ENCODE data around the gene TMEM30B.

The TMEM30B gene

DNA sequence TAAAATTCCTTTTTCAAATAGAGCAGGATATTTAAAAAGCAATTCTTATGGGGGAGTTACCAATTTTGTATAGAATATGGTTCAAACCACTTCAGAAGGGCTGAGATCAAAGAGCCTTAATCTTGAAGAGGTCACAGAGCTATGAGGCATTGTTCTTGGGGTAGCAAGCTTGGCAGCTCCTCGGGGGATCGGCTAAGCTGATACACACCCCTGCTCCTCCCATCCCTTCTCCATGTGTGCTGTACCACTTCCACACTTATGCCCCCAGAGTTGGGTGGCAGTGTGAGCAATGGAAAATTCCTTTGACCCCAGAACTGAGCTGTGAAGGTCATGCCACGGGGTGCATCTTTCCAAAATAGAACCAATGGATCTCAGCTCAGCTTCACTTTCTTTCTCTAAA is 15.0 kb upstream of the TMEM30B start:
- no peaks in the 10 kb centered on the region for H3K27me3 ChIP-seq (ENCODE audit: insufficient read depth, low read length)
- H3K79me2 ChIP-seq (ENCODE audit: control insufficient read depth, insufficient read depth, low read length, poor library complexity) = peaks cover 2% of the 10 kb centered on the region
- DNase-seq = no peak
- H3K27ac ChIP-seq (ENCODE audit: low read depth, low read length) = no peak overlapping the region
- no peak overlapping the region for H2BK120ac ChIP-seq (ENCODE audit: insufficient read depth, low read length, poor library complexity)
- no peak overlapping the region for H4K12ac ChIP-seq (ENCODE audit: low read depth, low read length)
- H3K4me2 ChIP-seq (ENCODE audit: low read length) = no peak overlapping the region
- H3K4me3 ChIP-seq (ENCODE audit: low read depth, low read length) = no peak overlapping the region
- peaks cover 14% of the 10 kb centered on the region for H3K79me1 ChIP-seq (ENCODE audit: low read length)
- peak overlapping the region; percentile 4 for H3K9ac ChIP-seq (ENCODE audit: low read length)
- H2AK5ac ChIP-seq (ENCODE audit: low read length) = no peak overlapping the region
- no peaks in the 10 kb centered on the region for H3K36me3 ChIP-seq (ENCODE audit: control insufficient read depth in 1 of 2, insufficient read depth in 2 of 2, low read length in 2 of 2)
- H3K18ac ChIP-seq (ENCODE audit: low read length) = no peak overlapping the region
- H2BK5ac ChIP-seq (ENCODE audit: low read depth, low read length, poor library complexity) = no peak overlapping the region
- H3K9me3 ChIP-seq (ENCODE audit: insufficient read depth, low read depth, low read length) = no peaks in the 10 kb centered on the region
- no peak overlapping the region for H2AFZ ChIP-seq (ENCODE audit: insufficient read depth, low read length, poor library complexity)
- no peak overlapping the region for H4K8ac ChIP-seq (ENCODE audit: low read depth, low read length)
- no peak overlapping the region for H4K91ac ChIP-seq (ENCODE audit: low read depth, low read length)
- H3K23ac ChIP-seq (ENCODE audit: low read length) = no peak overlapping the region
- peaks cover 7 to 8% of the 10 kb centered on the region in 2 experiments for H3K4me1 ChIP-seq (ENCODE audit: control insufficient read depth in 1 of 2, insufficient read depth in 2 of 2, low read length in 2 of 2)
- peak overlapping the region; percentile 7 for H2BK12ac ChIP-seq (ENCODE audit: low read length)
- H3K4ac ChIP-seq (ENCODE audit: low read depth, low read length) = no peak overlapping the region
- WGBS (ENCODE audit: extremely low coverage, insufficient coverage, insufficient read length) = no CpG with 5 or more reads among the region's 3 CpGs
- no peak overlapping the region for H3K14ac ChIP-seq (ENCODE audit: low read length)

GRCh38 chr14:61290701-61291100 is 9.6 kb upstream of the TMEM30B start:
- Histone ChIP-seq H3K79me2 (ENCODE audit: control insufficient read depth, insufficient read depth, low read length, poor library complexity) (no peaks in the 10 kb centered on the region), H3K4ac (ENCODE audit: low read depth, low read length) (no peak overlapping the region), H2AK5ac (ENCODE audit: low read length) (no peak overlapping the region), H2BK5ac (ENCODE audit: low read depth, low read length, poor library complexity) (no peak overlapping the region), H2AFZ (ENCODE audit: insufficient read depth, low read length, poor library complexity) (no peak overlapping the region), H3K9ac (ENCODE audit: low read length) (no peak overlapping the region), H3K4me2 (ENCODE audit: low read length) (no peak overlapping the region), H3K36me3 (ENCODE audit: control insufficient read depth in 1 of 2, insufficient read depth in 2 of 2, low read length in 2 of 2) (no peaks in the 10 kb centered on the region), H3K18ac (ENCODE audit: low read length) (no peak overlapping the region), H3K14ac (ENCODE audit: low read length) (no peak overlapping the region), H4K12ac (ENCODE audit: low read depth, low read length) (no peak overlapping the region), H3K4me1 (ENCODE audit: control insufficient read depth in 1 of 2, insufficient read depth in 2 of 2, low read length in 2 of 2) (no peaks in the 10 kb centered on the region), H4K8ac (ENCODE audit: low read depth, low read length) (no peak overlapping the region), H3K9me3 (ENCODE audit: insufficient read depth, low read depth, low read length) (no peaks in the 10 kb centered on the region), H3K79me1 (ENCODE audit: low read length) (peaks cover 2% of the 10 kb centered on the region), H3K4me3 (ENCODE audit: low read depth, low read length) (no peak overlapping the region), H3K27me3 (ENCODE audit: insufficient read depth, low read length) (no peaks in the 10 kb centered on the region), H3K23ac (ENCODE audit: low read length) (no peak overlapping the region), H3K27ac (ENCODE audit: low read depth, low read length) (no peak overlapping the region), H4K91ac (ENCODE audit: low read depth, low read length) (no peak overlapping the region), H2BK12ac (ENCODE audit: low read length) (no peak overlapping the region), H2BK120ac (ENCODE audit: insufficient read depth, low read length, poor library complexity) (no peak overlapping the region)
- WGBS (ENCODE audit: extremely low coverage, insufficient coverage, insufficient read length) = no CpG with 5 or more reads among the region's 1 CpG
- no peak for DNase-seq

- peak overlapping the region; percentile 37 for H2AK5ac ChIP-seq (ENCODE audit: low read length)
- H3K27ac ChIP-seq (ENCODE audit: low read depth, low read length) = no peak overlapping the region
- no peaks in the 10 kb centered on the region for H3K9me3 ChIP-seq (ENCODE audit: insufficient read depth, low read depth, low read length)
- H3K4me3 ChIP-seq (ENCODE audit: low read depth, low read length) = no peak overlapping the region
- no peak overlapping the region for H4K91ac ChIP-seq (ENCODE audit: low read depth, low read length)
- H2AFZ ChIP-seq (ENCODE audit: insufficient read depth, low read length, poor library complexity) = no peak overlapping the region
- WGBS (ENCODE audit: extremely low coverage, insufficient coverage, insufficient read length) = no CpG with 5 or more reads among the region's 3 CpGs
- H3K4me1 ChIP-seq (ENCODE audit: control insufficient read depth in 1 of 2, insufficient read depth in 2 of 2, low read length in 2 of 2) = no peaks in the 10 kb centered on the region
- no peak overlapping the region for H4K8ac ChIP-seq (ENCODE audit: low read depth, low read length)
- peak overlapping the region; percentile 83 for H2BK12ac ChIP-seq (ENCODE audit: low read length)
- DNase-seq = no peak
- H3K4me2 ChIP-seq (ENCODE audit: low read length) = no peak overlapping the region
- H3K27me3 ChIP-seq (ENCODE audit: insufficient read depth, low read length) = no peaks in the 10 kb centered on the region
- H3K9ac ChIP-seq (ENCODE audit: low read length) = no peak overlapping the region
- H2BK5ac ChIP-seq (ENCODE audit: low read depth, low read length, poor library complexity) = no peak overlapping the region
- H3K18ac ChIP-seq (ENCODE audit: low read length) = no peak overlapping the region
- H3K23ac ChIP-seq (ENCODE audit: low read length) = no peak overlapping the region
- H4K12ac ChIP-seq (ENCODE audit: low read depth, low read length) = no peak overlapping the region
- H3K36me3 ChIP-seq (ENCODE audit: control insufficient read depth in 1 of 2, insufficient read depth in 2 of 2, low read length in 2 of 2) = no peaks in the 10 kb centered on the region
- H3K14ac ChIP-seq (ENCODE audit: low read length) = no peak overlapping the region
- no peak overlapping the region for H3K4ac ChIP-seq (ENCODE audit: low read depth, low read length)
- no peaks in the 10 kb centered on the region for H3K79me2 ChIP-seq (ENCODE audit: control insufficient read depth, insufficient read depth, low read length, poor library complexity)
- no peak overlapping the region for H2BK120ac ChIP-seq (ENCODE audit: insufficient read depth, low read length, poor library complexity)
- no peaks in the 10 kb centered on the region for H3K79me1 ChIP-seq (ENCODE audit: low read length)
Observed at GRCh38 chr14:61288720-61289119, 7.6 kb upstream of the TMEM30B start.

GRCh38 chr14:61288228-61288627 is 7.1 kb upstream of the TMEM30B start:
- Histone ChIP-seq H2AK5ac (ENCODE audit: low read length) (no peak overlapping the region), H4K8ac (ENCODE audit: low read depth, low read length) (no peak overlapping the region), H3K23ac (ENCODE audit: low read length) (no peak overlapping the region), H2BK5ac (ENCODE audit: low read depth, low read length, poor library complexity) (no peak overlapping the region), H3K4me3 (ENCODE audit: low read depth, low read length) (no peak overlapping the region), H3K14ac (ENCODE audit: low read length) (no peak overlapping the region), H2BK12ac (ENCODE audit: low read length) (no peak overlapping the region), H3K27ac (ENCODE audit: low read depth, low read length) (no peak overlapping the region), H3K9ac (ENCODE audit: low read length) (no peak overlapping the region), H2BK120ac (ENCODE audit: insufficient read depth, low read length, poor library complexity) (no peak overlapping the region), H3K4ac (ENCODE audit: low read depth, low read length) (no peak overlapping the region), H4K12ac (ENCODE audit: low read depth, low read length) (no peak overlapping the region), H2AFZ (ENCODE audit: insufficient read depth, low read length, poor library complexity) (no peak overlapping the region), H3K79me1 (ENCODE audit: low read length) (no peaks in the 10 kb centered on the region), H3K36me3 (ENCODE audit: control insufficient read depth in 1 of 2, insufficient read depth in 2 of 2, low read length in 2 of 2) (no peaks in the 10 kb centered on the region), H3K4me1 (ENCODE audit: control insufficient read depth in 1 of 2, insufficient read depth in 2 of 2, low read length in 2 of 2) (no peaks in the 10 kb centered on the region), H3K79me2 (ENCODE audit: control insufficient read depth, insufficient read depth, low read length, poor library complexity) (no peaks in the 10 kb centered on the region), H3K9me3 (ENCODE audit: insufficient read depth, low read depth, low read length) (no peaks in the 10 kb centered on the region), H4K91ac (ENCODE audit: low read depth, low read length) (no peak overlapping the region), H3K4me2 (ENCODE audit: low read length) (no peak overlapping the region), H3K27me3 (ENCODE audit: insufficient read depth, low read length) (no peaks in the 10 kb centered on the region), H3K18ac (ENCODE audit: low read length) (no peak overlapping the region)
- WGBS (ENCODE audit: extremely low coverage, insufficient coverage, insufficient read length) = no CpG with 5 or more reads among the region's 4 CpGs
- DNase-seq = no peak
